GM19438 (cell line): ENCODE results near the gene PLA2G2C.

Experiments used
- ATAC-seq: cut with Tn5 transposase; IDR thresholded peaks from one replicate; pipeline ENCODE4 v1.9.1; 2021; ENCODE audit warnings: low read depth; ENCODE audit not compliant: unreplicated experiment

The PLA2G2C gene

DNA sequence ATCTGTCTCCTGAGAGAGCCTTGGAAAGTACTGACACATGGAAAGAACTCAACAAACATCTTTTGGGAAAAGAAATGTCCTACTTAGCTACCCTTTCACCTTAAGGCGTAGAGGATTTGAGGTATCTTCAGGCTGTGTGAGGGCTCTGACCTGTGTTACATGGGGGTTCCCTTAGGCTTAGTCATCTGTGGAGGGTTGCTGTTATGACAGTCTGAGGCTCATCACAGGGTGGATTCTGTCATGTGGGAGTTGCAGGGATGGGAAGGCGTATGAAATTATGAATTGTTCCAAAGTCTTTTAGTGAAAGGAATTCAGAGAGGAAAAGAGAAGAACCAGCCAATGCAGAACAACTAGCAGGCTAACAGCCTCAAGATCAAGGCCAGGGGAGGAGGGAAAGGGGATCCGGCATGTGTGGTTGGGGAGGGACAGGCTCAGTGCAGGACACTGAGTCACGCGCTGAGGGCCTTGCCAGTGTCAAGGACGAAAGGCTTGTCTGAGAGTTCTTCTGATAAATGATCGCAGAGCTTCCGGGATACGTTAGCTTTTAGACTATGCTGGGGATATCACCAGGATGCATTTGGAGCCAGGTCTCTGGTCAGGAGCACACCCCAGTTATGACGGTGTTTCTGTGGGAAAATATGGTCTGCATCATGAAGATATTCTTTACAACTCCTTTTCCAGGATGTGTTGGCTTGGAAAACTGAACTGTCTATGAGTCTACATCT lies 24.6 kb upstream of the PLA2G2C start:
- no peak for ATAC-seq

DNA sequence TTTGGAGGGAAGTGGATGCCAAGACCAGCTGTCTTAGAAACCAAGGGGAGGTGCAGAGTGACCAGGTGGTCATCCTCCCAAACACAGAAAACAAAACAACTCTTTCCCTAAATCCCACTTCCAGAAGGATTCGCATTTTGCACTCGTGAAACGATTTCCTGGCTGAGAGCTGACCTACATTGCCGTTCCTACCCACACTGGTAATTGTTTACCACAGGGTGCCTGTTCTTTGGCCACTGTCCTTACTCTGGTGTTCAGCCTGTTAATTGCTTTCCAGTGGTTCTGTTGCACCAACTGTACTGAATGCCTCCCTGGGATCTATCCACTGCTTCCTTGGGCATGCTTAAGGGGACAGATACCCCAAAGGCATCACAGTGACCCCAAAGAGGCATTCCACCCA lies 23.2 kb upstream of the PLA2G2C start:
- no peak for ATAC-seq

DNA sequence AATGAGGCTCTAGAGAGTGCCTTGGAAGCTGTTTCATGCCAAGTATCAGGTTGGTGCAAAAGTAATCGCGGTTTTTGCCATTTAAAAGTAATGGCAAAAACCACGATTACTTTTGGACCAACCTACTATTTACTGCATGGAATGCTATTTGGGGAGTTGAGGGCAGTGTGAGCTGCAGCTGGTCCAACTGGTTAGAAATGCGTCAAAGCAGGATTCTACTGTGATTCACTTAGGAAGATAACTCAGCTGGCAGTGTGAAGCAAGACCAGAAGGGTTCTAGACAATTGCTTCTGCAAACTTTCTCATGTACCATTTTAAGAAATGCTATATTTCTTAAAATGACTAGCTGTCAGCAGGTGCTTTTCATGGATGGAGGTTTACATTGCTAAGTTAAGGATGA lies 21.2 kb upstream of the PLA2G2C start:
- no peak for ATAC-seq

DNA sequence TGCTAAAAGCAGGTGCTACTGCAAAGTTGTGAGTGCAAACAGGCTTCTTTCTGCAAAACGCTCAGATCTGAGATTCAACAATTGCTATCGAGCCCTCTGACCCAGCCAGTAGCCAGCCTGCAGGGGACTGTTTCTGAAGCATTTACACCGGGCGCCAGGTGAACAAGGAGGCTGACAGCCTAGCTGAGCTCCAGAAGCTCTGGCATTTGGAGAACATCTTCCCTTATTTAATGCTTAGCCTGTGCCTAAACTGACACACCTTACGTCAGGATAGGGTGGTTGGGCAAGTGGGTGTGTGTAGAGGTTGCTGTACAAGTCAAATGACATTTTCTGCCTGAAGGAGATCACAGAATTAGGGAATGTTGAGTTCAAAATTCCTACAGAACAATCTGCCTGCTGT lies 15.8 kb upstream of the PLA2G2C start:
- no peak for ATAC-seq

DNA sequence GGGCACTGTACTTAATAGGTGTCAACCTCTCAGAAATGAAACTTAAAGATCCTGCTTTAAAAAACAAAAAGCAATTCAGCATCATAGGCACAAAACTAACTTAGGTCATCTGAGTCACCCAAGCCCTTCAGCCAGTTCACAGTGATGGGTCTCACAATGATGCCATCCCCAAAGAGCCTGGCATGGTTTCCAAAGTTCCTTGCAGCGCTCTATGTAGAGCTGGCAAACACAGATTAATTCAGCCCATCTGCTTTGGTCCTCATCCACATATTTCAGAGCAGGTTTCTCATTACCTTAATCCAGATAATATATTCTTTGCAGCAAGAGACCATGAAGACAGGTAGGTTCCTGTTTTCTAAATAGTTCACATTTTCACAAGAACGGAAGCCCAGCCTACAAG lies 14.6 kb upstream of the PLA2G2C start:
- no peak for ATAC-seq

DNA sequence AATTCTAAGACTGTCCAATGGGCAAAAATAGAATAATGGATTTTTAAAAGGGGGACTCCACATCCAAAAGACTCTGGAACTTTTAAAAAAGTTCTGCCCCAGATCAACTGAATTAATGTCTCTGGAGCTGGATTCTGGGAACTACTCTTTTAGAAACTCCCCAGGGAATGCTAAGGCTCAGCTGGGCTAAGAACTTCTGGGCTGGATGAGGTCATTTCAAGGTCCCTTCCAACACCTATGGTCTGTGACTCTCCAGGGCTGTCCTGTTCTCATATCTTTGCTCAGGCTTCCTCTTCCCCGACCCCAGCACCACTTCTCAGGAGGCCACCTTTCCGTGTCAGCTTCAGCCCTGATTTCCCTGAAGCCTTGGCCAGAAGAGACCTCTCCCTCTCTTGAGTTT lies 13.5 kb upstream of the PLA2G2C start:
- ATAC-seq, result no peak

DNA sequence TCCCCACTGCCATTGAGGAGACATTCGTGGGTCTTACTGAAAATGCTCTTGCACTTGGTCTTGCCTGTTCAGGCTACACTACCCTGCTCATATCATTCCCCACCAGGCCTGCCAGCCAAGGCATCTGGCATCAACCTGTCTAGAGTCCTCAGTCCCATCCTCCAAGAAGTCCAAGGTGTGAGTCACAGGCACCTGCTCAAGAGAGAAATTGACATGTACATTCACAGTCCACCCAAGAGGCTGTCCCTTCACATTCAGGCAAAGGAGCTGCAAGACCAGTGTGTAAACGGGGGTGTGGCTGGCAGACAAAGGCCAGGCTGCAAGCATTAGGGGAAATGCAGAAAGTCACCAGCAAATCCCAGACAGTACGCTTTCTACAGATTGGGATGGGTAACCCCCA lies 13.1 kb upstream of the PLA2G2C start:
- ATAC-seq, result no peak

DNA sequence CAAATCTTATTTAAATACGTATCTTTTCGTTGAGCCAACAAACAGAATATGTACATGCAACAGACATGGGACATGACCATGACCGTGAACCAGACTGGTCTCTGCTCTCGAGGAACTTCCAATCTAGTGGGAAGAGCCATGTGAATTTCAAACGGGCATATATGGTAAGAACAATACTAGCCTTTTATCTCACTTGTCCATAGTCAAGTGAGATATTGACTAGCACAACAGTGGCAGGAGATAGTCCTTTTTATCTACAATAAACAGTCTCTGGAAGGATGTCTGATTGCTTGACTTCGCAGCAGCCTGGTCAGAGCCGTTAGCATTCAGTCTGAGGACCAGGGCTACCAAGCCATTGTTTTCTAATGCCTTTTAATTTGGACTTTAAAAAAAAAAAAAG lies 12.6 kb upstream of the PLA2G2C start:
- no peak for ATAC-seq

DNA sequence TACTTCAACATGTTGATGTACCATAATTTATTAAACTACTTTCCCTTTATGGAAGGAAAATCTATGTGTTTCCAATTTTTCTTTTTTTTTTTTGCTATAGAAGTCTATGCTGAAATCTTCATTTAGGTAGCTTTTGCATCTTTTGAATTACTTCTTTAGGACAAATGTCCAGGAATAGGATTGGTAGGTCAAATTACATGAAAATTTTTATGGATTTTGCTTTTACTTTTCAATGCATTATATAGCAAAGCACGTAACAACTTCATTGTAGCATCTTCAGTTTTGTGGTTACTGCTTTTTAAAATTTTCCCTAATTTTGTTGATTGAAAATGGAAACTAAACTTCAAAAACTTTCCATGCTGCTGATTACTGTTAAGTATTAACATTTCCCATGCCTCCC lies 12.0 kb upstream of the PLA2G2C start:
- no peak for ATAC-seq

DNA sequence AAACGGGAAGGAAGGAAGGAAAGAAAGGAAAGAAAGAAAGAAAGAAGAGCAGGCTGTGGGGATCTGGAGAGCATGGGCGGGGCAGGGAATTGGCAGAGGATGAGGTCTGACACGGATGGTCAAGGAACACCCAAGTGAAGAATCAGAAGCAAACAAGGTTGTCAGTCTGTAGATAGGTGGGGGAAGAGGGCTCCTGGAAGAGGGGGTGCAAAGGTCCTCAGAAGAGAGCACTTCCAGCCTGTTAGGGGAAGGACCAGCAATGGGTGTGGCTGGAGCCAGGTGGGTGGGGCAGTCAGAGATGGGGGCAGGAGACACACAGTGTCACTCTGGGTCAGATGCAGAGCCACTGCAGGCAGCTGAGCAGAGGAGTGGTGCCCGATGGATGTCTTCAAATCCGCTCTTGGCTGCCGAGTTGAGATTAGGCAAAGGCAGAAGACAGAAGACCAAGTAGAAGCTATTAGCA lies 11.0 kb upstream of the PLA2G2C start:
- no peak for ATAC-seq

DNA sequence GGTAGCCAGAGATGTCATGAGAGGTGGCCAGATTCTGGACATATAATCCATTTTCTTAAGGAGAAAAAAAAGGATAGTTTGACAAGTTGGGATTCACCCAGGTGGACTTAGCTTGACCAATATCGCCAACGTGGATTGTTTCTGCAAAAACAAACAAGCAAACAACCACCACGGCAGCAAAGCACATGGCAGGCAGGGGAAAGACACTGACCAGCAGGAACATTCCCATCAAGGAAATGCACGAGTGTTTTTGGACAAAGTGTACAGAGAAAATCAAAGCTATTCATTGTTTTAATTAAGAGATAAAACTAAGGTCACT lies 9.1 kb upstream of the PLA2G2C start:
- no peak for ATAC-seq

DNA sequence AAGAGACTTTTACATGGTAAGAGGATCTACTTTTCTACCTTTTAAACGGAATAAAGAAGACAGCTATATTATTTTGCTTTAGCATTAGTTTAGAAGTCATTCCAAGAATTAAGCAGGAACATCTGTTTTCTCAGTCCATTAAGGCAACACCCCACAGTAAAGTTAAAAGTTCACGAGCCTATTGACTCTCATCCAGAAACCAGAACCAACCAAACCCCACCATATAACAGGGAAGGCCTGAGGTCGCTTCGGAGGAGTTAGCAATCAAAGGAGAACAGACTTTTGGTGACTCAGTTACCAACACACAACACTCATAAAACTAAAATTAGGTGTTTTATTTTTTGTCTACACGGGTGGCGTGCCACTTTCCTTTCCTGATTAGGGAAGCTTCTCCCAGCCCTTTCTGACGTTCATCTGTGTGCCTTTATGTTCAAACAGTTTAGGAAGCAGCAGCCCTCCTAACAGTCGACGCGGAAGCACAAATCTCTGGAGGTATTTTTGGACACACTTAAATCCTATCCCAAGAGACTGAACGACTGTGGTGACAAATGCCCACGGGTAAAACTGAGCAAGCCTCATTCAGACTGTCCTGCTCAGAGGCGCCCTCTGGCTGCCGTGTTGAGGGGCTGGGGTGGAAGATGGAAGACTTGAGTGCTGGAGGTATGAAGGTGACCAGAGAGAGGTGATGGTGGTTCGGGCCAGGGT lies 8.6 kb upstream of the PLA2G2C start:
- no peak for ATAC-seq

DNA sequence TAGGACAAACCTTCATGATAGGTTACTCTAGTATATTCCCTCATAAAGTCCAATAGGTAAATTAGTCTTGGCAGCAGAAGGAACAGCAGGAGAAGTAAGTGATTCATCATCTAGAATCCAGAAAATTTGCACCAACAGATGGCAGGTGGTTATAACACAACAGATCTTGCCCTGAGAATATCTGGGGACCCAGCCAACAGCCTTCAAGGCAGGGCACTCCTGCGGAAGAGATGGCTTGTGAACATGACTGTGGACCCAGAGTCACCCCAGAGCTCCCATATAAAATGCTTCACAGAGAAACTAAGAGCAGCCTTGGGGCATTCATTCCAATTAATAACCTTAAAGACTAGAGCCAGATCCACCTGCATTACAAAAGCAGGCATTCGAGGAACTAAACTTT lies 7.9 kb upstream of the PLA2G2C start:
- no peak for ATAC-seq

DNA sequence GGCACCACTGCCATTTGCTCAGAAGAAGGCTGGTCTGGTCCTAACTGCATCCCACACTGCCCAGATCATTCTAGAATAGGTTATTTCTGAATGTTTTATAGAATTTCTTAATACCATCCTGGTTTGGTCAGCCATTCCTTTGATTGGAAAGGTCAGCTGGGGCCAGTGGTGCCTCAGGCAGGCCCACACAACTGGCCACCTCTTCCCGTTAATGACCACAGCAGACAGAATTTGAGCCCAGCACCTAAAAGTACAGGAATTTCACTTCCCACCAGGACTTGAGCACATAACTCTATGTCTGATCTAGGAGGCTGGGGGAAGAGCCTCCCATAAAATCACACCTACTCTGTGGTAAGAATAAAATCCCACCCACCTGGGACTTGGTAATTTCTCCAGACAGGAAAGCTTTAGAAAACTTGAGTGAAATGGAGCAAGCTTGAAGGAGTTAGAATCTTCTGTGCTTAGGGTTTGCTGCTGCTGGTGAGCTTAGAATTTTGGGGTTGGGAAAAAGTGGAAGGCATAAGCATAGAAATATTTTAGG lies 6.6 kb upstream of the PLA2G2C start:
- no peak for ATAC-seq

DNA sequence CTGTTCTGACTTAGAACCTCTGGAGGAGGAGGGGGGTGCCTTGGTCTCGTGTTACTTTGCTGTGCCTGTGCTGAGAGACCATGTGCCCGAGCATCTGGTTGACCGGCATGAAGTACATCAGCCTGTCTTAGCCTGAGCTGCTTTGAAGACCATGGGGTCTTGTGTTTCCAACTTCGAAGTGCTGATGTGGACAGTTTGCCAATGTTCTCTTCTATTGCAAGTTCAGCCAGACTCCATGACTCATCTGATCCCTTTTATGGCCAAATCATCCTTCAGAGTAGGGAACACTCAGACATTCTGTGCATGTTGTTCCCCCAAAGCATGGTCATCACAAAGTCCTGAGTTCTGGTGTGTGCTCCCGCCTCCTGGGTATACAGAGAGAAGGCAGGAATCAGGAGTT lies 6.0 kb upstream of the PLA2G2C start:
- ATAC-seq, result no peak

DNA sequence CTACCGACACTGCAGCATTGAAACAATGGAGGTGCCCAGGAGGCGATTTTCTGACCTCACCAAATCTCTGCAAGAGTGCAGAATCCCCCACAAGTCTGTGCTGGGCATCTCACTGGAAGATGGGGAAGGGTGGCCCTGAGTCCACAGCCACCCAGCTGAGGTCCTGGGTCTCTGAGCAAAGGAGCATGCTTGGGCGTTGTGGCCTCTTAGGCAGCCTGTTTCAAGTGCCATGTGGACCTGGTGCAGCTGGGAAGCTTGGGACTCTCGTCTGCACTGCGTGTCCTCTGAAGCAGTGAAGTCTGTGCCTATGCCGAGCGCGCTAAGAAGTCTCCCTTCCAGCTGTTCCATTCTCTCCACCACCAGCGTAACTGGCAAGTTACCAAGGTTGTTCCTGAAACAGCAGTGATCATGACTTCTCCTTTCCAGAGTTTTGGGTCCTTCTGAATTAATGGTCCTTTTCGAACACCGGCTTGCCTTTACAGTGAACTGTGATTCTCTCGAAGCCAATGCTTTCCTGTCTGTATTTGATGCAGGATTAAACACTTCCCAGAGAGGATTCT lies 5.0 kb upstream of the PLA2G2C start:
- no peak for ATAC-seq

DNA sequence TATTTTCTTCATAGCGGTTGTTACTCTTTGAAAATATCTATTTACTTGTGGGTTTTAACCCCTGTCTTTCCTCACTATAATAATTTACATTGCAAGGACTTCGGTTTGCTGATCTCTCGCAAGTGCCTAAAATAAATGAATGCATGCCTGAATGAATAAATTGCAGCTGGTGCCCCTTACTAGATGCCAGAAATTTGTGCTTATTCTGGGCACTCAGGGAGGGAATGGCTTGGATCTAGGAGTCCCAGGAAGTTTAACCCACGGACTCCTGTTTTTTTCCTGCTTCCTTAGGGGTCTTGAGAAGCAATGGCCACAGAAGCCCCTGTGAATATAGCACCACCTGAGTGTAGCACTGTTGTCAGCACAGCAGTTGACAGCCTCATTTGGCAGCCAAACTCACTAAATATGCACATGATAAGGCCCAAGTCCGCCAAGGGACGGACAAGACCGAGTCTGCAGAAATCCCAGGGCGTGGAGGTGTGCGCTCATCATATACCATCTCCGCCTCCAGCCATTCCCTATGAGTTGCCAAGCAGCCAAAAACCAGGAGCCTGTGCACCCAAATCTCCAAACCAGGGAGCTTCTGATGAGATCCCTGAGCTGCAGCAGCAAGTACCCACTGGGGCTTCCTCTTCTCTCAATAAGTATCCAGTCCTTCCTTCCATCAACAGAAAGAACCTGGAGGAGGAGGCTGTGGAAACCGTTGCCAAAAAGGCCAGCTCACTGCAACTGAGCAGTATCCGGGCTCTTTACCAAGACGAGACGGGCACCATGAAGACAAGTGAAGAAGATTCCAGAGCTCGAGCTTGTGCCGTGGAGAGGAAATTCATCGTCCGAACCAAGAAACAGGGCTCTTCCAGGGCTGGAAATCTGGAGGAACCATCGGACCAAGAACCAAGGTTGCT lies 4.2 kb upstream of the PLA2G2C start:
- no peak for ATAC-seq

DNA sequence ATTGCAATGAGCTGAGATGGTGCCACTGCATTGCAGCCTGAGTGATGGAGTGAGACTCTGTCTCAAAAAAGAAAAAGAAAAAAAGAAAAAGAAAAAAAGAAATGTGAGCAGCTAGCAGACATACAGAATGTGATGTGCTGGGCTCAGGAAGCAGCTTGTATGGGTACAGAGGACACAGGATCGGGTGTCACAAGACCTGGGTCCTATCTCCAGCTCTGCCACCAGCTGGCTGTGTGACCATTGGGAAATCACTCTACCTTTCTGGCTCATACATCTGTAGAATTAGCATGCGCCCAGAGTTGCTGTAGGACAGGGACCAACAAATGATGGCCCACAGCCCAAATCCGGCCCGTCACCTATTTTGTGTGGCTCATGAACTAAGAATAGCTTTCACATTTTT lies 3.3 kb upstream of the PLA2G2C start:
- no peak for ATAC-seq

DNA sequence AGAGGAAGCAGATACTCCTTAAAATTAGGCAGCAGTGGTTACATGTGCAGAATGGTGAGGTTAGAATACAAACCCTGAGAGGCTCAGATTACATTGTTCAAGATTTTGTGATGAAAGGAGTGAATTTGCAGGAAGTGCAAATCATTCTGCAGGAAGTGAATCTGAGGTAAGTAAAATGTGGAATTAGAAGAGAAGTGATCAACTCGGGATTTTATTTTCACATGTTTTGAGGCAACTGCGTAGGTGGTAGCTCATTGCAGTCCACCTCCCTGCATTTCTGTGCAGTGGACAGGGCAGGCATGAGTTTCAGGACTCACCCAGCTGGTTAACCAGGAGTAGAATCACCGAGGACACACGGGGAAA lies 2.1 kb upstream of the PLA2G2C start:
- ATAC-seq, result no peak

DNA sequence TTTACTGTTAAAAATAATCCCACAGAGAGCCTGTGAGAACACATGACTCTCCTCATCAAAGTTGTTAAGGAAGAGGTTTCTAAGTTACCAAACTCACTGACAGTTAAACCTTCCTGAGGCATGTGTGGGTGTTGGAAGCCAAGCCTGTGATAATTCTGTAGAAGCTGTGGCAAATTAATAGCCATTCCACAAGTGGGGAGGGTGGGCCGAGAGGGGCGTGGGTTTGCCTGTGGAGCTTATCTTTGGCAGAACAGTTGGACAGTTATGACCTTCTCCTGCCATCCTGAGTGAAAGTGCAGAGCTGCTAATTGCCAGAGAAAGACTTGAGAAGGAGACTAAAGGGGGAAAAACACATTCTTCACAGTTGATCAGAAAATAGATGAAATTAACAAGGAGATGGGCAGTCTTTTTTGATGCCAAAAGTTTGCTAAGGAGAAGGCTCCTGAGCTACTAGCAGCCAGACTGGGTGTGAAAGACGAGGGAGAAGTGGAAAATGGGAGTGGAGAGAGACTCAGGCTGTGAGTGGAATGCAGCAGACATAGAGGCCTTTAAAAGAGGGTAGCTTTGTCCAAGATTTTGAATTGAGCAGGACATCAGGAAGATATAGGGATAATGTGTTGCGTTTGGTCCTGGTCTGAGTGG lies 1.6 kb upstream of the PLA2G2C start:
- ATAC-seq, result no peak
